ENCODE data around the gene AMIGO3.
"Not testable (repeated sequence)": the region's sequence is repeated elsewhere in the genome, so short reads cannot be mapped to it uniquely, and the experiment has no call there.

The AMIGO3 gene

DNA sequence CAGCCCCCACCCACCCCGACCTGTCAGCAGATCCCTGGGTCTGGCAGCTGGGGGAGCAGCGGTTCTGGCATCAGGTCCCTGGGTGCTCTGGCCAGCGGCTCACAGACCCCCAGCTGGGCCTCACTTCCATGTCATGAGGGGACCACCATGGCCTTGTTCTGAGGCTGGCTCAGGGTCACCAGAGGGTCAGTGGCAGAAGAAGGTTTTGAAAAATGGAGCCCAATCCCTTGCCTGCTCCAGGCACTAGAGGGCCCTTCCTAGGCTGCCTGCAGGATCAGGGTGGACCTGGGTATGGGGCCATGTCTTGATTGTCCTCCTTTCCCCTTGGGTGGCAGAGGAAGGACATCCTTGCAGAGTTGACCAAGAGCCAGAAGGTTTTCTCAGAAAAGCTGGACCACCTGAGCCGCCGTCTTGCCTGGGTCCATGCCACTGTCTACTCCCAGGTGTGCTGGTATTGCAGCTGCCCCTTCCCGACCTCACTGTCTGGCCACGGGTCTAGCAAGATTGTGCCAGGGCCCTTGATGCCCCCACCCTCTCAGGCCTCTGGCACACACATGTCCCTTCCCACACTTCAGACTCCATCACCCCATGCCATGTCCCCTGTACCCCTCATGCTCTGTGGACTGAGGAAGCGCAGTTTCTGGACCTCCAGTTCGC lies 12.9 kb downstream of the AMIGO3 start:
- no peak for DNase-seq

GRCh38 chr3:49705390-49705960 lies 14.0 kb downstream of the AMIGO3 start:
- DNase-seq, result no peak

- no peak for DNase-seq
These were observed 14.9 kb downstream of the AMIGO3 start for GRCh38 chr3:49704629-49705028.

DNA sequence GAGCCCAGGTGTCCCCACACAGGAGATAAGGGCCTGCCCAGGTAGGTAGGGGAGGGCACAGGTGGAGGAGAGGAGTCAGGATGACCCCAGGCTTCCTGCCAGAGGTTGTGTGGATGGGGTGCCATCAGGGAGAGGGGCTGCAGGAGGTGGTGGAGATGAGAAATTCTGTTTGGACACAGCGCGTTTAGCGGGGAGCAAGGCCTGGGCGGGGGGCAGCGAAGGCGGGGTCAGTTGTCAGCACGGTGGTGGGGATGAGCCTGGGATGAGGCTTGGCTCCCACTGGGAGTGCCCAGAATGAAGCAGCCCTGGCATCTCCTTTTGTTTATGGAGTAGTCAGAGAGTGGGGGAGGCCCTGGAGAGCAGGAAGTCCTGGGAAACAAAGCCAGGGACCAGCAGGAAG lies 15.5 kb downstream of the AMIGO3 start:
- no peak for DNase-seq

GRCh38 chr3:49703443-49703927 lies 16.0 kb downstream of the AMIGO3 start:
- DNase-seq, result no peak

- no peak for DNase-seq
These were observed 16.8 kb downstream of the AMIGO3 start for GRCh38 chr3:49702672-49703071.

GRCh38 chr3:49701388-49702077 lies 18.0 kb downstream of the AMIGO3 start:
- DNase-seq, result no peak

DNA sequence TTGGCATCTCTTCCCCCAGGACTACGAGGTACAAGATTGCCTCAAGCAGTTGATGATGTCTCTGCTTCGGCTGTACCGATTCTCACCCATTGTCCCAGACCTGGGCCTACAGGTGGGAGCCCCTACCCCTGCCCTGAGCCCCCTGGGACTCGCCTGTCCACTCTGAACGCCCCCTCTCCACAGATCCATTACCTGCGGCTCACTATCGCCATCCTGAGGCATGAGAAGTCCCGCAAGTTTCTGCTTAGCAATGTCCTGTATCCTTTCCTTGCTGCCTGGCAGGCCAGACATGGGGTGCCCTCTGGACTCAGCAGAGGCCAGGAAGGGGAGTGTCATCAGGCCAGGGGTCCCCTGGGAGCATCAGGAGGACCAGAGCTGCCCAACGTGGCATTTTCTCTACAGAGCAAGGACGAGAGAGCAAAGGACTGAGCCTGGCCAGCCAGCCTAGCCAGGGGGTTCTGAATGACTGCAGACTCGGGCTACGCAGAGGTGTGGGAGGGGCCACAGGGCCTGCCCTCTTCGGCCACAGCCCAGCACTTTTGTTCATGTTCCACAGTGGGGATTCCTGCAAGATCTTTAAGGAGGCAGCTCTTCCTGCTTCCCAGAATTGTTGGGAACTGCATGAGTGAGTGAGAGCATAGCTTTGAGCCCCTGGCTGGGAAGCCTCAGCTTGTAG lies 18.9 kb downstream of the AMIGO3 start:
- DNase-seq, result no peak

- DNase-seq, result no peak
These were observed 19.5 kb downstream of the AMIGO3 start for GRCh38 chr3:49700014-49700413.

DNA sequence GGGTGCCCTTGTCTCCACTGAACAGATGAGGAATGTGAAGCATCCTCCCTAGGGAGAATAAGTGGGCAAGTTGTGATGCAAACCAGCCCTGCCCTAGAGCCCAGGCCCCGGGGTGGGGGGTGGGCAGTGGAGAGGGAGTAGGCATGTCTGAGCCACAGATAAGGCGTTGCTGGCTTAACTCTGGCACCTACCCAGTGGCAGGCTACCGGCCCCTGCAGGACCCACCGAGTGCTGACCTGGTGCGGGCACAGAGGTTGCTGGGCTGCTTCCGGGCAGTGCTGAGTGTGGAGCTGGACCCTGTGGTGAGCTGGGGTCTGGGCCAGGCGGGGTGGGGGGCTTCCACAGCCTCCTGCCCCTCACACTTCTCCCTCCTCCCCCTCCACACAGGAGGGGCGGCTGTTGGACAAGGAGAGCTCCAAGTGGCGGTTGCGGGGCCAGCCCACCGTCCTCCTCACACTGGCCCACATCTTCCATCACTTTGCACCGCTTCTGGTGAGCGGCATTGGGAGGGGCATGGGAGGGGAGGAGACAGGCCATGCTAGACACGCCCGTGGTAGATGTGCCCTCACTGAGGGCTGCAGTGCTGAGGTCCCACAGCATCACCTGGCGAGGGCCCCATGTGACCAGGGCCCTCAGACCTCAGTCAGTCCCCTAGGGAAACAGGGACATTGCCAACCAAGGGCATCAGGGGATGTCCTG lies 20.1 kb downstream of the AMIGO3 start:
- DNase-seq, result no peak

DNA sequence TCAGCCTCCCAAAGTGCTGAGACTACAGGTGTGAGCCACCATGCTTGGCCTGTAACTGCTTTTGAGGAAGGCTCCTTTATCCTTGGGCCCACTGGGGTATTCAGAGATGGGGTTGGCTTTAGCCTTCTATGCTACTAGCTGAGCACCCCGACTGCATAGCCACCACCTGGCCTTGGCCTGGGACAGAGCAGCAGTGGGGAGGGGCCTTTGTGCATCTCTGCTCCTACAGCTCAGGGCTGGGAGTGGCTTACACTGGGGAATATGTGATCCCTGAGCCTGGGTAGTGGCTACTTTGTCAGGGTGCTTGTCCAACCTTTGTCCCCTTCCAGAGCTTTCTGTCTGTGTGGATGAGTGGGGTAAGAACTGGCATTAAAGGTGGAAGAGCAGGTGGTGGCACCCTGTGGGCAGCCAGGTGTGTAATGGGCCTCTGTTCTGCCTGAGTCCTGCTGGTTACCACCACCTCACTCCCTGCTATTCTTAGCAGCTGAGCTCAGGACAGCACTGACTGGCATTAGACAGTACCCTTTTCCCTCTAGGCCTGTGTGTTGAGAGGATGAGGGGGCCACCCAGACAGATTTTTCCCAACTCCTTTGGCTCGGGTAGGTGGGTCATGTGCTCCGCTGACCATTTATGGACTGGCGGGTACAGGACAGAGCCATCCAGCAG lies 24.0 kb downstream of the AMIGO3 start:
- DNase-seq, result not testable (repeated sequence)

DNA sequence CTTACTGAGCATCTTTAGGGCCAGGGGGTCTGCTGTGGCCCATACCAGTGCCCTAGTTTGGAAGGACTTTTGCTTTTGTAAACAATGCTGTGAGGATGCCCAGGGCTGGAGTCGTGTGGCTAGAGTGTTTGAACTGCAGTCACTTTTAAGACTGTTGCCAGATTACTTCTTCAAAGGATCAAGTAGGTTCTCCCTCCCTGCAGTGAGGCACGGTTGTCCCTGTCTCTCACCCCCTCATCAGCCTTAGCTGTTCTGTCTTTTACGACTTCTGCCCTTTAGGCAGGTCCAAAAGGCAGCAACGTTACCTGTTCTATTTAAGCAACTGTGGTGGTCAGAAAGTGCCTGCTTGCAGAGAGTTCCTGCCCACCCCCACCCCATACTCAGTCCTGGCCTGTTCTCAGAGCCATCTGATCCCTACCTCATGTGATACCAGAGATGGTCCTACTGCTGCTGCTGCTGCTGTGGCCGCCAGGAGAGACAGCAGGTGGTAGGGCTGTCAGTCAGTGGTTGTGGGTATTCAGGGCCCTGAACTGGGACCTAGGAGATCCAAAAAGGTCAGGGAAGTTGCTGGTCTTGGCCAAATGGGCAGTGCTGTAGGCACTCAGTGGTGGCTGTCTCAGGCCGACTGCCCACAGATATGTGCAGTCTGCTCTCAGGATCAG lies 24.9 kb downstream of the AMIGO3 start:
- DNase-seq, result not testable (repeated sequence)

DNA sequence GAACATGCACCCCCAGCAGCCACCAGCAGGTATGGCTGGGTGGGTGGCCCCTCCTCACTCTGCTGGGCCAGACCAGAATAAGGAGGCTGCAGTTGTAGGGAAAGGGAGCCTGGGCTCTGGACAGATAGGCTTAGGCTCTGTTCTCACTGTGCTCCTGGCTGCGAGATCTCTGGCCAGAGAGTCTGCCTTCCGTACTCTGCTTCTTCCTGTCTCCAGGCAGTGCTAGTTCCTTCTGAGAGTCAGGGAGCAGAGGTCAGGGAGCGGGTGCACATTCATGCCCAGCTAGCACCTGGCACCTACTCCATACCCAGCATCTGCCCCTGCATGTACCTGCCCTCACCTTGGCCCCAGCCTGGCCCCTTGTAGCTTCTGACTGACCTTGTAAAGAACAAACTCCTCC lies 28.0 kb downstream of the AMIGO3 start:
- not testable (repeated sequence) for DNase-seq

GRCh38 chr3:49690856-49691255 lies 28.6 kb downstream of the AMIGO3 start:
- DNase-seq, result not testable (repeated sequence)

- DNase-seq, result not testable (repeated sequence)
These were observed 29.4 kb downstream of the AMIGO3 start for GRCh38 chr3:49689908-49690624.

GRCh38 chr3:49689046-49689907 lies 30.2 kb downstream of the AMIGO3 start, which contains the start of the genes MST1 and RNF123:
Gene MST1 (minus strand): TSS chr3:49689474. CDS start chr3:49688691, 783 bp downstream.
Gene RNF123 (plus strand): TSS chr3:49689557. CDS start chr3:49691166, 1,609 bp downstream.
- no peak for DNase-seq

GRCh38 chr3:49688338-49689045 lies 31.0 kb downstream of the AMIGO3 start:
- not testable (repeated sequence) for DNase-seq

DNA sequence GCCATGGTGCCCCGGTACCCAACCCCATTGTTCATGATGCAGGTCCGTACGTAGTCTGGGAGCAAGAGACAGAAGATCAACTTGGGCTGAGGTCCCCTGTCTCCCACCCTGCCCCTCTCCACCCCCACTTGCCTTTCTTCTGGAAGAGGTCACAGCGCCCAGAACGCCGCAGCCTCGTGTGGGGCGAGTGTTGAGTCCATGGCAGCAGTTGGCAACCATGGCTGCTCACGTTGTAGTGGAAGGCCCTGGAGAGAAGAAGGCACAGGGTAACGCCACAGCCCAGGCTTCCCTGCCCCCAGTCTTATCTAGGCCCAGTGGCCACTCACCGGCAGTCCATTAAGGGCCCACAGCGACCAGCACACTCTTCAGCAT lies 32.1 kb downstream of the AMIGO3 start:
- DNase-seq, result not testable (repeated sequence)
